Measurements from ENCODE around the gene VOPP1.
A peak's percentile ranks its signal among the peaks of the same experiment; 100 is the strongest.

The VOPP1 gene

DNA sequence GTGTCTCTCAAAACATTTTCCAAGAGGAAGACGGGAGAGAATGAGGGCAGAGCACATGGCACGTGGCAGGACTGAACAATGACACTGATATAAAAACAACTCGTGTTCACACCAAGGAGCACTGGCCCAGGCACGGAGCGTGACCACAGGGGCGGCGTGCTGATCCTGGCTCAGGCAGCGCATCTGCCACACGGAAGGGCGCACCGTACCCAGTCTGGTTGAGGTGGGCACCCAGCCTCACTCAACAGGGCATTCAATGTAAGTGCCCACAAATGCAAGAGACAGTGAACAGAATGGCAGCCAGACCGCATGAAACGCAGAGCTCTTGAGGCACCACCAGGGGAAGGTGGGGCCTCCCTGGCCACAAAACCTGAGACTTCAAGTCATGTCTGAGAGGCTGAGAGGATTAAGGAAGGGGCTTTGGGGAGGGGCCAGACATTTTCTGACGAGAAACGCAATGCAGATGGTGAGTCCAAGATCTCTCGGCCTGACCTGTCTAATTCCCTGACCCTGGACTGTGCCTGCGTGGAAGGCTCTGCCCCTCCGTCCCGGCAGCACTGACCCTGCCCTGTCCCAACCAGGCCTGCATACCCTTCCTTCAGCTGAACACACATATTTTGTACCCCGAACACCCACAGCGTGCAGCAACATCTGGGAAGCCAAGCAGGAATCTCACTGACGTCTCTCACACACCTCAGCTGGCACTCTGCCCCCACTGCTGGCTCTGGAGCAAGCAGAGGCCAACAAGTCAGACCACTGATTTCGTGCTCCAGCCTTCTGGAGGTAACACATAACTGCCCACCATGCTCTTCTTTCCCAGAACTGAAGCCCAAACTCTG, 35.5 kb downstream of the VOPP1 start:
- no peak for ATAC-seq (ENCODE audit: low read depth)
- H3K36me3 Mint-ChIP-seq = peaks cover 7% of the 10 kb centered on the region

DNA sequence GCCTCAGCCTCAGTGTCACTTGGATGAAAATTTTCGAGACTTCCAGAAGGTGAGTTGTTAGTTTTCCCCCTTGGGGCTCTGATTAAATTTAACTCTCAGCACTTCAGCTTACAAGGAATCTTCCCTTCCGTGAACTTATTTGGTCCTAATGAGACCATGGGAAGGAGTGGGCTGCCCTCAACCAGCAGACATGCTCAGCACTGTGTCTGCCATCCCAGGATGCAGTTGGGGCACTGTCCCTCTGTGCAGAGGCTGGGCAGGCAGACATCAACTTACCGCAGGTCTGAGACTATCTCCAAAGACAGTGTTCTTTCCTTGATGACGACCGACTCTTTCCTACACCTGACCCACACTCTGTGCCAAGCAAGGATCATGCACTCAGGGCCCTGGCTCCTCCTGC, 36.7 kb downstream of the VOPP1 start:
- ATAC-seq (ENCODE audit: low read depth) (no peak), DNase-seq (ENCODE audit: low spot score in 2 of 2) (no peak)
- Mint-ChIP-seq H3K27ac (peak overlapping the region; percentile 96), H3K9me3 (no peaks in the 10 kb centered on the region), H3K4me3 (peak overlapping the region; percentile 80), H3K4me1 (peaks cover 77% of the 10 kb centered on the region), H3K36me3 (peaks cover 6% of the 10 kb centered on the region), H3K27me3 (no peaks in the 10 kb centered on the region)

More for the DNA sequence above, 35.5 kb downstream of the VOPP1 start:
- no peaks in the 10 kb centered on the region for H3K9me3 Mint-ChIP-seq
- H3K4me3 Mint-ChIP-seq = peak overlapping the region; percentile 80
- H3K27me3 Mint-ChIP-seq = no peaks in the 10 kb centered on the region
- no peak for DNase-seq (ENCODE audit: low spot score in 2 of 2)
- H3K27ac Mint-ChIP-seq = peak overlapping the region; percentile 96
- peaks cover 81% of the 10 kb centered on the region for H3K4me1 Mint-ChIP-seq

DNA sequence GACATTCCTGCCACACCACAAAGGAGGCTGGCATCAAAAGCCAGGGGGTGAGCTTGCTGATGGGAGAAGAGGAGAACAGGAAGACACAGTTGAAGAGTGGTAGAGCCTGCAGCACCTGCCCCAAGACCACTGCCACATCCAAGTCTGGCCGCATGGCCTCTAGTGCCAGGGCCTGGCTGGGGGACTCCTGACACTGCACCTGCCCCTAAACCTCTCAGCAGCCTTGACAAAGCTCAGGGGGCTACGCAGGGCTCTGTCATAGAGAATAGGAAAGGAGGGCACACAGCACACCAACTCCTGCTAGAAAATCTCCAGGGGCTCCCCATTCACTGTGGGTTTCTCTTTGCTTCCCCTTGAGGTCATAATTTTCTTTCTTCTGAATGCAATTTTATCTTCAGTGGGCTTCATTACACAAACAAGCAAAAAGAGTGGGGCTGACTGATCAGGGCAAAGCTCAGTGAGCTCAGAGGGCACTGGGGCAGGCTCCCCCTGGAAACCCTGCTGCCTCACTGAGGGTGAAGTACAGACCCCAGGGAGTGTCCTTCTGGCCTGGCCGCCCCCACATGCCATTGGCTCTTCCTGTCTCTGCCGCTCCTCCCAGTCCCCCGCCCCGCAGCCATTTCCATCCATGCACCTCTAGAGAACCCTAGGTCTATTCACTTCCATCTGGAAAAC, 37.2 kb downstream of the VOPP1 start:
- Mint-ChIP-seq H3K27me3 (no peaks in the 10 kb centered on the region), H3K4me1 (peaks cover 78% of the 10 kb centered on the region), H3K4me3 (peak overlapping the region; percentile 80), H3K9me3 (no peaks in the 10 kb centered on the region), H3K27ac (peak overlapping the region; percentile 96), H3K36me3 (peaks cover 7% of the 10 kb centered on the region)
- DNase-seq (ENCODE audit: low spot score in 2 of 2) = no peak
- ATAC-seq (ENCODE audit: low read depth) = no peak

DNA sequence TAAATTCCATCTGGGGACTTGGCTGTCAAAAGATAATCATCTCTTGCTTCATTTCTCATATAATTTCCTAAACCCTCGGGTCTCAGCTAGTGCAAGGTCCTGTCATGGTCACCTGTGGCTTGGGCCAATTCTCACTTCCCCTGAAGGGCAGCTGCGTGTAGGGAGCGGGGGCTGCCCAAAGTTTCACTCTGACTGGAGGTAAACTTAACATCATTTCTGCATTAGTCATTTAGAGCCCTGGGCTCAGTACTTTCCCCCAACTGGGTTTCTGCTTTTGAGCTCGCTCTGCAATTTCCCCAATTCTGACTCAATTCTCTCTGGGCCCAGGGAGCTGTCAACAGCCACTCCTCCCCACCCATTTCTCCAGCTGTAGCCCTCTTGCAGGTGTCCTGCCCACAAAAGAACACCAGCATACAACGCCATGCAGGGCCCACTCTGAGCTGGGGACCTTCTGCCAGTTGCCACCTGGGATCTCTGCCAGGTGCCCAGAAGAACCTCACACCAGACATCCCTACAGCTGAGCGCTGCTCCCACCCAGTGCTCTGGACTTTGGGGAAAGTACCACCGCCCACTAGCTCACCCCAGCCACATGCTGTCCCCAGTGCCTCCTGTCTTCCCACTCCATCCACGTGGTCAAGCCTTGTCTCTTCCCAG, 37.9 kb downstream of the VOPP1 start:
- DNase-seq (ENCODE audit: low spot score in 2 of 2) = peak; percentile 65 to 89
- H3K27me3 Mint-ChIP-seq = no peaks in the 10 kb centered on the region
- H3K4me1 Mint-ChIP-seq = peaks cover 78% of the 10 kb centered on the region
- no peaks in the 10 kb centered on the region for H3K9me3 Mint-ChIP-seq
- H3K36me3 Mint-ChIP-seq = peaks cover 11% of the 10 kb centered on the region
- H3K27ac Mint-ChIP-seq = peak overlapping the region; percentile 96
- peak; percentile 67 for ATAC-seq (ENCODE audit: low read depth)
- peak overlapping the region; percentile 80 for H3K4me3 Mint-ChIP-seq

DNA sequence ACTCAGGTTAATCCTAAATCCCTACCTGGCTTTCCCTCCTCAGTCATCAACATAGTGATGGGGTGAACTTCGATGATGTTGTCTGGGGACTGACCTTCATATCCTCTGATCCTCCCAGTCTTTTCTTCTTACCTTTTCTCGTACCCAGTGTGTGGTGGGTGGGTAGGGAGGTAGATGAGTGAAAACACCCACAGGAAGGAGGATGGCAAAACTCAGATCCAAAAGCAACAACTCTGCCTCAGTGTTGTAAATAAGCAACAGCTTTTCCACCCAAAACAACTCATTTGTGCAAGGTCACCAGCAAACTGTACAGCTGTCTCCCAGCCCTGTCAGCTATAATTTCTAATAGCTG, 38.6 kb downstream of the VOPP1 start:
- peak overlapping the region; percentile 80 for H3K4me3 Mint-ChIP-seq
- no peaks in the 10 kb centered on the region for H3K27me3 Mint-ChIP-seq
- no peak for DNase-seq (ENCODE audit: low spot score in 2 of 2)
- peak overlapping the region; percentile 96 for H3K27ac Mint-ChIP-seq
- ATAC-seq (ENCODE audit: low read depth) = no peak
- H3K4me1 Mint-ChIP-seq = peaks cover 76% of the 10 kb centered on the region
- H3K36me3 Mint-ChIP-seq = peaks cover 11% of the 10 kb centered on the region
- H3K9me3 Mint-ChIP-seq = no peaks in the 10 kb centered on the region

DNA sequence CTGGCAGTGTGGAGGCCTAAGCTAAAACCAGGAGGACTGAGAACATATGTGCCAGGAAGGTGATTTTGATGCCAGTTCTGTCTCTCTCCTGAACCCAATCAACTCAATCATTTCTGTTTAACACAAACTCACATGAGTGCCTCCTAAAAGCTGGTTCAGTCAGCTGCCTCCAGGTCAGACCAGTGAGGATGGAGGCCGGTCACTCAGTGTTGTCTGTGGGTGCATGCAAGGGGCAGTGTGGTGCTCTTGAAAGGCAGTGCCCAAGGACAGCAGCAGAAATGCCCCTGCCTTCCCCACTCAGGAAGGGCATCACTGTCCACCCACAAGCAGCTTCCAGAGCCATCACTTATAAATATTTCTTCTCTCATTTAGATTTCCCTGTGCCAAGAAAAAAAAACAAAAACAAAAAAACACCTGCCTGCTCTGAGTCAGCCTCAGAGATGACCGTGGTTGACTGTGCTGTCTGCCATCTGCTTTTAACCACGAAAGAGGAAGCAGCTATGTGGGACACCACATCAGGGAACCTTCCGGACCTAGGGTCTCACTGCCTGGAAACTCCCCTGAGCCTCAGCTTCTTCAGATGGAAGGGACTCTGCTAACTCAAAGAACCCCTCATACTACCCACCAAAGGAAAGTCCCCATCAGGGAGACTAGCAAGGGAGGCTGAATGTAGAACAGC, 39.1 kb downstream of the VOPP1 start:
- peak overlapping the region; percentile 96 for H3K27ac Mint-ChIP-seq
- H3K36me3 Mint-ChIP-seq = peaks cover 8% of the 10 kb centered on the region
- H3K4me3 Mint-ChIP-seq = peak overlapping the region; percentile 74
- H3K4me1 Mint-ChIP-seq = peaks cover 72% of the 10 kb centered on the region
- DNase-seq (ENCODE audit: low spot score in 2 of 2) (peak; percentile 62 to 86), ATAC-seq (ENCODE audit: low read depth) (peak; percentile 67)
- H3K9me3 Mint-ChIP-seq = no peaks in the 10 kb centered on the region
- no peaks in the 10 kb centered on the region for H3K27me3 Mint-ChIP-seq

DNA sequence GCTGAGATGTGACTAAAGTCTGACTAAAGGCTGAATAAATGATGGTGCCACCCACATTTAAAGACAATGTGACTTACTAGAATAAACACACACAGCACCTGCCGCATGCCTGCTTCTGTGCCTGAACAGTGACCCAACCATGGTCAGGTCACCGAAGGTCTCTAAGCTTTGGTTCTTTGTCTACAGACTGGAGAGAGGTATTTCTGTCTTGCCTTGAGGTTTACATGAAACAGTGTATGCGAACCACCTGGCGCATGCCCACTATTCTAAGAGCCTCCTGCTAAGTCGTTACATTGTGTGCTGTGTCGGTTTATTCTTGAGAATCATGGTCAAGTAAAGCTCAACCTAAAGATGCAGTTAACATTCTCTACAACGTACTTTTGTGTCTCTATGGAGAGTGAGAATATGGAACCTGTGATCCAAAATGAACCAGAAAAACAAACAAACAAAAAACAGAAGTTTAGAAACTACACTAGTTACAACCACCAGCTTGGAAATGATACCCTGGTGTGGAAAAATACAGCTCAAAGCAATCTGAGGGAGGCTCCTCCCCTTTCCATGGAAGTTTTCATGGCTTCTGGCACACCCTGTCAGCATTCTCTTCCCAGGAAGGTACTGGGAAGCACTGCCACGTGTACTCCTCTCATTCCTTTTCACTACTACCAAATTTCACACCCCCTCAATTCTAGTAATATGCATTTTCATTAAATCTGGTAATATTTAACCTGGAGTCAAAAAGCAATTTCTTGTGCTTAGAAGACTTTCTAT, 40.0 kb downstream of the VOPP1 start:
- peak overlapping the region; percentile 74 for H3K4me3 Mint-ChIP-seq
- no peak for ATAC-seq (ENCODE audit: low read depth)
- H3K36me3 Mint-ChIP-seq = peaks cover 8% of the 10 kb centered on the region
- peak overlapping the region; percentile 96 for H3K27ac Mint-ChIP-seq
- DNase-seq (ENCODE audit: low spot score in 2 of 2) = no peak
- H3K9me3 Mint-ChIP-seq = no peaks in the 10 kb centered on the region
- peaks cover 68% of the 10 kb centered on the region for H3K4me1 Mint-ChIP-seq
- no peaks in the 10 kb centered on the region for H3K27me3 Mint-ChIP-seq

DNA sequence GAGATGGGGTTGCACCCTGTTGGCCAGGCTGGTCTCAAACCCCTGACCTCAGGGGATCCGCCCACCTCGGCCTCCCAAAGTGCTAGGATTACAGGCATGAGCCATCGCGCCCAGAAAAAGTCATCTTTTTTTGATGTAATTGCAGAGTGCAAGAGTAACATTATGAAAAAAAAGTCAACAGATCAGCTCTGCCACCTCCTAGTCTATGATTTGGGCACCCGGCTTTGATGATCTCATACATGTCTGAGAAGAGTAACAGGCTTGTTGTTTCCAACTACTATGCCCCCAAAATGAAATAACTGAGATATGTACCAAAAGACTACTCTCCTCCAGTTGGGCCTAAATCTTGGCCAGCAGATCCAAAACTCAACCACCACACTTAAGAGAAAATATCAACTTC, 40.8 kb downstream of the VOPP1 start:
- Mint-ChIP-seq H3K27me3 (no peaks in the 10 kb centered on the region), H3K27ac (peak overlapping the region; percentile 96), H3K4me3 (peak overlapping the region; percentile 49), H3K9me3 (no peaks in the 10 kb centered on the region), H3K4me1 (peaks cover 68% of the 10 kb centered on the region), H3K36me3 (peaks cover 8% of the 10 kb centered on the region)
- DNase-seq (ENCODE audit: low spot score in 2 of 2) (no peak), ATAC-seq (ENCODE audit: low read depth) (no peak)

DNA sequence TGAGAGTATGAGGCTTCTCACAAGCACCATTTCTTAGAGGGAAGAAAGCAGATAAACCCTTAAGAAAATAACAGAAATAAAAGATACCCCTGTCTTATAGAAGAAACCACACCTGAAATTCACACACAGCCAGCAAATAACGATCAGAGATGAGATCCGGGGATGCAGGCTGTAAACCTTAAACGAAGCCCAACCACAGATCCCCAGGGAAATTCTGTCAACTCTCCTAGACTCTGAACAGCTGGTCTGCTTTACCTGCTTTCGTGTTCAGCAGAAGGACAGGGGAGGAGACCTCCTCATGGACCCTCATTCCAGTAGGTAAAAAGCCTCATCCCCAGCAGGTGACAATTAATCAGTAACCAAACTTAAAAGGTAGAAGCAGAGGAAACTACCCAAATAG, 45.0 kb downstream of the VOPP1 start:
- H3K4me1 Mint-ChIP-seq = peaks cover 63% of the 10 kb centered on the region
- peak overlapping the region; percentile 90 for H3K27ac Mint-ChIP-seq
- no peaks in the 10 kb centered on the region for H3K27me3 Mint-ChIP-seq
- DNase-seq (ENCODE audit: low spot score in 2 of 2) (no peak), ATAC-seq (ENCODE audit: low read depth) (no peak)
- H3K36me3 Mint-ChIP-seq = peaks cover 8% of the 10 kb centered on the region
- no peaks in the 10 kb centered on the region for H3K9me3 Mint-ChIP-seq
- peak overlapping the region; percentile 75 for H3K4me3 Mint-ChIP-seq

DNA sequence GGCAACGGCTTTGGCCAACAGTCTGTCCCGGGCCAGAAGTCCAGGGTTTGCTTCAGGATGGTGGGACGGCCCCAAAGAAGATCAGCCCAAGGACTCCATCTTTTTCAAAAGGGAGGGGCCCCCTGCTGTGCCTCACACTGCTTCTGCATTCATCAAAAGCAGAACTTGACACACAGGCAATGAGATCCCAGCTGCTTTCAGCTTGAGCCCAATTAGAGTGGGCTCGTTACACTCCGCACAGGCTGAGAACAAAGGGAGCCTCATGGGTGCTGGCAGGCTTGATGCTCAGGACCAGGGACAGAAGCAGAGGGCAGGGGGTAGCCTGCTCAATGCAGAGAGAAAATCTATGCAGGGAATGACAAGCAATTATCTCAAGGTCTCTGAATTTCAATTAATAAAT, 45.5 kb downstream of the VOPP1 start:
- Mint-ChIP-seq H3K27me3 (no peaks in the 10 kb centered on the region), H3K9me3 (no peaks in the 10 kb centered on the region), H3K36me3 (peaks cover 8% of the 10 kb centered on the region), H3K27ac (peak overlapping the region; percentile 90), H3K4me3 (peak overlapping the region; percentile 75), H3K4me1 (peaks cover 61% of the 10 kb centered on the region)
- ATAC-seq (ENCODE audit: low read depth) = peak; percentile 96
- peak in 1 of 2 donors; percentile 61 for DNase-seq (ENCODE audit: low spot score in 2 of 2)

DNA sequence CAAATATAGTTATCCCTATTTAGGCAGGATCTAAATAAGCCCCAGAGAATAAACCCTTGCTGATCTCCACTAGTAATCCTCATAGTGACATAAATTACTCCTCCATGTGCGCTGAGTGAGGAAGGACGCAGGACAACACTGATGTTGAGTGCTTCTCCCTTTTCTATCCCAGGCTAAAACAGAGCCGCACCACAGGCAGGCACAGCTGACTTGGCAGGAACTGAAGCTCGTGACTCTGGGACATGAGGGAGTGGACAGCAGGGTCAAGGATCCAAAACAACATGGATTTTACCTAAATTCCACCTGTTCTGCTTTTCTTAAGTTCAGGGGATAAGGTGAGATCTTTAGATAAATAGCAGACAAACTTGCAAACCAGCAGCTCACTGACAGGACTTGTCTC, 46.0 kb downstream of the VOPP1 start:
- peaks cover 8% of the 10 kb centered on the region for H3K36me3 Mint-ChIP-seq
- H3K27me3 Mint-ChIP-seq = no peaks in the 10 kb centered on the region
- H3K4me1 Mint-ChIP-seq = peaks cover 61% of the 10 kb centered on the region
- DNase-seq (ENCODE audit: low spot score in 2 of 2) = no peak
- peak overlapping the region; percentile 90 for H3K27ac Mint-ChIP-seq
- ATAC-seq (ENCODE audit: low read depth) = peak; percentile 8
- H3K9me3 Mint-ChIP-seq = no peaks in the 10 kb centered on the region
- H3K4me3 Mint-ChIP-seq = peak overlapping the region; percentile 75

DNA sequence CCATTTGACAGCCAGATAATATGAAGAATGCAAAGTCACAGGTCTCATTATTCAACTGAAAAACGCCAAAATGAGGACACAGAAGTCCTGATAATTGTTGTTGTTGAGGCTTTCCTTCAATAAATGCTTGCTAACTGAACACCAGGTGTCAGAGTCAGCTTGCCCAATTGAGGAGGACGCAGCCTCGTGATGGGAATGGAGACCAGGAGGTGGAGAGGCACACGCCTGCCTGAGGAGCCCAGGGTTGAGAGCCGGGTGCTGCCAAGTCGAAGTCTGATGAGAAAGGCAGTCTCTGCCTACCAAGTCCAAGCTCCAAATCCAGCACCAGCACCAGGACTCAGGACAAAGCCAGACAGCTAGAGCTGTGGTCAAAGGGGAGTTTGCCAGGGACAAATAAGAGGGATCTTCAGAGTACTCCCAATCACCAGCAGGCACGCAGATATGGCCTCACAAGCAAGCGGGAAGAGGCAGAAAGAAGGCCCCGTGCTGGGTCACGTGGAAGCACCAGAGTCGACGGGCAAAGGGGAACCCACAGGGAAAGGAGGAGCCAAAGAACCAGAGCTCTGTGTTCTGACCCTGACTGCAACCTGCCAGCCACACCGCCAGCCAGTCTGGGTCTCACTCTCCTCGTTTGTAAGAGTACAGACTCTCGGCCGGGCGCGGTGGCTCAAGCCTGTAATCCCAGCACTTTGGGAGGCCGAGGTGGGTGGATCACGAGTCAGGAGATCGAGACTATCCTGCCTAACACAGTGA, 47.6 kb downstream of the VOPP1 start:
- peak overlapping the region; percentile 31 for H3K4me3 Mint-ChIP-seq

DNA sequence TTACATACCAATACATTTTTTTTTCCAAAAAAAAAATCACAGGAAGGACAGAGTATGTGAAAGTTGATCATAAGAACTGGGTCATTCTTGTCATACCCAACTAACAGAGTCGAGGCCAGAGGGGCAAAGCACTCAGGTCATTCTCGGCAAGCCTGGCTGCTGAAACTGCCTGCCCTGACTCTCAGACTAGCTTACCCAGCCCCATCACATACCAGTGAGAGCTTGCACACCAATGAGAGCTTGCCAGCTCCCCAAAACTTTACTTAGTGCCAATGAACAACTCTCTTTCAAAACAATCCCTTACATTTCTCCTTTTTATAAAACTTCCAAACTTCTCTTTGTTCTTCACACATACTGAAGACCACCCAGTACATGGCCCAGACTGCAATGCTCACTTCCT, 48.9 kb downstream of the VOPP1 start:
- Mint-ChIP-seq H3K36me3 (peaks cover 16% of the 10 kb centered on the region), H3K9me3 (no peaks in the 10 kb centered on the region), H3K27ac (peak overlapping the region; percentile 90), H3K27me3 (no peaks in the 10 kb centered on the region), H3K4me1 (peaks cover 73% of the 10 kb centered on the region), H3K4me3 (no peak overlapping the region)
- ATAC-seq (ENCODE audit: low read depth) = no peak
- no peak for DNase-seq (ENCODE audit: low spot score in 2 of 2)

More for the DNA sequence above, 47.6 kb downstream of the VOPP1 start:
- Mint-ChIP-seq H3K27ac (peak overlapping the region; percentile 90), H3K9me3 (no peaks in the 10 kb centered on the region), H3K4me1 (peaks cover 63% of the 10 kb centered on the region), H3K27me3 (no peaks in the 10 kb centered on the region), H3K36me3 (peaks cover 11% of the 10 kb centered on the region)
- ATAC-seq (ENCODE audit: low read depth) (peak; percentile 43), DNase-seq (ENCODE audit: low spot score in 2 of 2) (no peak)
